Endodermal cell (in vitro differentiated cells): ENCODE measurements around the gene CRYAB. TPM values are rescaled to one million over a fixed set of nuclear protein-coding genes. Genes with fewer than 3 reads are reported as not detected.

Source experiments
- DNase-seq: peaks from one replicate; pipeline ENCODE4 v3.0.0-alpha.2; 2017
- H3K27ac ChIP-seq: 2 replicates; pipeline ENCODE4 v1.5.1; 2013; ENCODE audit warnings: mild to moderate bottlenecking, low read depth, low read length, moderate library complexity
- H3K27me3 ChIP-seq: 2 replicates; pipeline ENCODE4 v1.6.1; 2013; ENCODE audit warnings: mild to moderate bottlenecking, low read length, moderate library complexity; ENCODE audit not compliant: insufficient read depth, control insufficient read depth, poor library complexity, severe bottlenecking
- H3K36me3 ChIP-seq: 2 replicates; pipeline ENCODE4 v1.7.0; 2013; ENCODE audit warnings: mild to moderate bottlenecking, low read length, moderate library complexity; ENCODE audit not compliant: control insufficient read depth, insufficient read depth
- H3K4me1 ChIP-seq: one replicate; pipeline ENCODE4 v1.7.0; 2013; ENCODE audit warnings: low read length; ENCODE audit not compliant: control insufficient read depth, insufficient read depth
- H3K4me3 ChIP-seq: 2 replicates; pipeline ENCODE4 v1.5.1; 2013; ENCODE audit warnings: mild to moderate bottlenecking, low read length, moderate library complexity
- H3K9ac ChIP-seq: 2 replicates; pipeline ENCODE4 v1.6.1; 2013; ENCODE audit warnings: mild to moderate bottlenecking, low read length, moderate library complexity; ENCODE audit not compliant: poor library complexity, severe bottlenecking; ENCODE audit errors: extremely low read depth
- H3K9me3 ChIP-seq: 2 replicates; pipeline ENCODE4 v1.6.1; 2013; ENCODE audit warnings: mild to moderate bottlenecking, low read length, moderate library complexity; ENCODE audit not compliant: control insufficient read depth
- H3K27ac Mint-ChIP-seq: 2 replicates; pipeline ENCODE4 v1.8.0; 2020; ENCODE audit warnings: mixed read lengths
- H3K27me3 Mint-ChIP-seq: 2 replicates; pipeline ENCODE4 v1.8.0; 2021; ENCODE audit warnings: mild to moderate bottlenecking, mixed read lengths; ENCODE audit not compliant: insufficient read depth
- H3K36me3 Mint-ChIP-seq: 2 replicates; pipeline ENCODE4 v1.8.0; 2020; ENCODE audit warnings: low read depth, mixed read lengths
- H3K4me1 Mint-ChIP-seq: 2 replicates; pipeline ENCODE4 v1.8.0; 2020; ENCODE audit warnings: mixed read lengths
- H3K4me3 Mint-ChIP-seq: 2 replicates; pipeline ENCODE4 v1.8.0; 2020; ENCODE audit warnings: mild to moderate bottlenecking, moderate library complexity, mixed read lengths
- H3K9me3 Mint-ChIP-seq: 2 replicates; pipeline ENCODE4 v1.8.0; 2020; ENCODE audit warnings: mild to moderate bottlenecking, mixed read lengths
- WGBS, 2 experiments: methylation state at CpG; one replicate each; pipeline versions ENCODE4 v1.1.5 to v1.1.7; 2013; ENCODE audit warnings: missing lambda C conversion rate in 2 of 2, mixed read lengths in 1 of 2; ENCODE audit not compliant: insufficient coverage in 1 of 2, insufficient read length in 1 of 2; 5-methylcytosine and 5-hydroxymethylcytosine counted together
- total RNA-seq, 2 donors: library from RNA; stranded (reverse); fragmentation: NEBNext Ultra II Directional in 1 of 2; extraction: Animal tissue kit (Norgen Biotek cat#: 25700) in 1 of 2; gene quantifications; 2 replicates in 1 of 2; 3 replicates in 1 of 2; pipeline ENCODE4 v1.2.1, GENCODE V29; 2021
- TF ChIP-seq, protein P1 (sequence below): fragments of 200-600 bp; sonication (generic); conservative IDR thresholded peaks from 2 replicates; pipeline ENCODE4 v1.5.0; 2021; ENCODE audit warnings: antibody characterized with exemption, mild to moderate bottlenecking

The CRYAB gene
- total RNA-seq, 2 donors from 2014 or later: 0.84 to 4.4 TPM

DNA sequence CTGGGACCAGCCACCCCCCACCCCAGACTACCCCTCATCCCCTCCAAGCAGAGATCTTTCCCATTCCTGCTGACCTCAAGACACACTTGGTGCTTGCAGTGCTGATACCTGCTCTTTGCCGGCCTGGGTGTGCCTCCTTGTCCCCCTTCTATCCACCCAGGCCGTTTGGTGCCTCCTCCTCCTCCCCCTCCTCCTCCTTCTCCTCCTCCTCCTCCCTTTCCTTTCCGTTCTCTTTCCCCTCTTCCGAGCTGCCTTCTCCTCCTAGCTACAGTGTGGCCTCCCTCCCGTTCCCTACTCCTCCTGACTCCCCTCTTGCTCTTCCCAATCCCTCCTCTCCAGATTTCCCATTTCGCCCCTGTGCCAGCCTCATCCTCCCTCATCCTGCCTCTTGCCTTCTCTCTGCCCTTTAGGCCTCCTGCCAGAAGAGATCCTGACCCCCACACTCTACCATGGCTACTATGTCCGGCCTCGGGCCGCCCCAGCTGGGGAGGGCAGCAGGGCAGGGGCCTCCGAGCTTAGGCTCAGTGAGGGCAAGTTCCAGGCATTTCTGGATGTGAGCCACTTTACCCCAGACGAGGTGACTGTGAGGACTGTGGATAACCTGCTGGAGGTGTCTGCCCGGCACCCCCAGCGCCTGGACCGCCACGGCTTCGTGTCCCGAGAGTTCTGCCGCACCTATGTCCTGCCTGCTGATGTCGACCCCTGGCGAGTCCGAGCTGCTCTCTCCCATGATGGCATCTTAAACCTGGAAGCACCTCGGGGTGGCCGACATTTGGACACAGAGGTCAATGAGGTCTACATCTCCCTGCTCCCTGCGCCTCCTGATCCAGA is 1.7 kb upstream of the CRYAB start:
- Histone ChIP-seq H3K27me3 (no peaks in the 10 kb centered on the region), H3K4me3 (no peak overlapping the region), H3K9ac (no peak overlapping the region), H3K9me3 (no peaks in the 10 kb centered on the region), H3K4me1 (peaks cover 9% of the 10 kb centered on the region), H3K27ac (no peak overlapping the region), H3K36me3 (no peaks in the 10 kb centered on the region)
- Mint-ChIP-seq H3K27me3 (peaks cover 13% of the 10 kb centered on the region), H3K4me3 (no peak overlapping the region), H3K9me3 (no peaks in the 10 kb centered on the region), H3K27ac (no peak overlapping the region), H3K4me1 (peaks cover 37% of the 10 kb centered on the region), H3K36me3 (no peaks in the 10 kb centered on the region)
- TF ChIP-seq, protein P1, sequence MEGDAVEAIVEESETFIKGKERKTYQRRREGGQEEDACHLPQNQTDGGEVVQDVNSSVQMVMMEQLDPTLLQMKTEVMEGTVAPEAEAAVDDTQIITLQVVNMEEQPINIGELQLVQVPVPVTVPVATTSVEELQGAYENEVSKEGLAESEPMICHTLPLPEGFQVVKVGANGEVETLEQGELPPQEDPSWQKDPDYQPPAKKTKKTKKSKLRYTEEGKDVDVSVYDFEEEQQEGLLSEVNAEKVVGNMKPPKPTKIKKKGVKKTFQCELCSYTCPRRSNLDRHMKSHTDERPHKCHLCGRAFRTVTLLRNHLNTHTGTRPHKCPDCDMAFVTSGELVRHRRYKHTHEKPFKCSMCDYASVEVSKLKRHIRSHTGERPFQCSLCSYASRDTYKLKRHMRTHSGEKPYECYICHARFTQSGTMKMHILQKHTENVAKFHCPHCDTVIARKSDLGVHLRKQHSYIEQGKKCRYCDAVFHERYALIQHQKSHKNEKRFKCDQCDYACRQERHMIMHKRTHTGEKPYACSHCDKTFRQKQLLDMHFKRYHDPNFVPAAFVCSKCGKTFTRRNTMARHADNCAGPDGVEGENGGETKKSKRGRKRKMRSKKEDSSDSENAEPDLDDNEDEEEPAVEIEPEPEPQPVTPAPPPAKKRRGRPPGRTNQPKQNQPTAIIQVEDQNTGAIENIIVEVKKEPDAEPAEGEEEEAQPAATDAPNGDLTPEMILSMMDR: no peak
- WGBS, 2 experiments: 89 to 93% methylated on average over 15 to 24 of the region's 24 CpGs
- no peak for DNase-seq

DNA sequence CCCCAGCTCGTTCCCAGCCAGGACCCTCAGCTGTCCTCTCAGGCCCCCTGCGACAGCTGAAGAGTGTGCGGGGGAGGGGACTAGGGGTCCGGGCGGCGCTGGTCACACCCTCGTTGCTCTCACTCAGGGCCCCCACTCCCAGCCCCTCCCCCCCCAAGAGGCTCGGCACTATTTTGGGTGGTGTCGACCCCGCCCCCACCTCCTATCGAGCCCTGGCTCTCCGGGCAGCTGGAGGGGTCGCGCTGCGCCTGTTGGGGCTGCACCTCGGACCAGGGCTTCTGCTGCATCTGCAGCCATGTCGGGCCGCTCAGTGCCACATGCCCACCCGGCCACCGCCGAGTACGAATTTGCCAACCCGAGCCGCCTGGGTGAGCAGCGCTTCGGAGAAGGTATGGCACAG is 965 bp upstream of the CRYAB start, which contains the start of gene HSPB2:
Gene HSPB2 (plus strand): TSS at position 200 of the 400 bp plus-strand sequence. CDS start 96 bp downstream, at position 296.
- H3K9ac ChIP-seq: no peak within 1 kb of the TSS
- H3K27ac ChIP-seq: no peak within 1 kb of the TSS
- WGBS, 2 experiments: 89 to 93% methylated on average over 8 to 25 of the region's 26 CpGs
- H3K27ac Mint-ChIP-seq: no peak within 1 kb of the TSS
- TF ChIP-seq, protein P1: no peak
- no peaks in the 10 kb centered on the region for H3K36me3 Mint-ChIP-seq
- no peaks in the 10 kb centered on the region for H3K9me3 Mint-ChIP-seq
- peaks cover 13% of the 10 kb centered on the region for H3K27me3 Mint-ChIP-seq
- H3K4me3 ChIP-seq: no peak within 1 kb of the TSS
- H3K27me3 ChIP-seq: no peaks in the 10 kb centered on the region
- DNase-seq: no peak
- H3K4me1 ChIP-seq: peaks cover 9% of the 10 kb centered on the region
- H3K9me3 ChIP-seq: no peaks in the 10 kb centered on the region
- H3K4me1 Mint-ChIP-seq: peaks cover 35% of the 10 kb centered on the region
- H3K4me3 Mint-ChIP-seq: no peak within 1 kb of the TSS
- no peaks in the 10 kb centered on the region for H3K36me3 ChIP-seq

DNA sequence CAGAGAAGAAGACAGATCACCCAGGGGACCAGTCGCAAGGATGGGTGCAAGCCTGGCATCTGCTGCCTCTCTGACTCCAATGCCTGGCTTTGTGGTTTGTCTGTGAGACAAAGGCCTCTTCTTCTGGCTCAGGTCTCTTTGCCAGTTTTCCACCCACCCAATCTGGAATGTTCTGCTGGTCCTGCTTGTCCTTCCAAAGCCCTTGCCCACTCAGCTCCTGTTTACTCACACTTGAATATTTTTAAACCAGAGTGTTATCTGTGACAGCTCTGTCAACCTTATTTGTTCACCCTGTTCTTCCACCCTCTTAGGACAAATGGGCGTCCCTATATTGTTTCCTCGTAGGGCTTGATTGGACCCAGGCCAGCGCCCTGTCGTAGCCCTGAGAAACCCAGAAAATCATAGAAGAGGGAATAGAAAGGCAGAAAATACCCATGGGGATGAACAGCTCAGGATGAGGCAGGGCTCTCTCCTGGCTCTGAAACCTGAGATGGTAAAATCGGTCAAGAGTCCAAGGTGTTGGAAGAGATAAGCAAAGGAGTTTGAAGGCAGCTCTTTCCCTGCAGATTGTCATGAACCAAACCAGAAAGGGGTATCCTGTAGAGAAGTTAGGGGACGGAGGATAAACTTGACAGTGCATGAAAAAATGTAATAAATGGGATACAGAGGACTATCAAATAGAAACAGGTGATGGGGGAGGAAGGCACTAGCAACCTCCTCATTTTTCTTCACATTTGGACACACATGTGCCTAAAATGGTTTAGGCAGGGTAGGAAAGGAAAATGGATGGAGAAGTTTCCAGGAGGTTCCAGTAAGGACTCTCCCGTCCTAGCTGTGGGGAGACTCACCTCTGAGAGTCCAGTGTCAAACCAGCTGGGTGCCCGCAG is 651 bp downstream of the CRYAB start:
- no peak overlapping the region for H3K9ac ChIP-seq
- H3K36me3 ChIP-seq: no peaks in the 10 kb centered on the region
- Mint-ChIP-seq H3K27ac (no peak overlapping the region), H3K4me1 (peaks cover 35% of the 10 kb centered on the region), H3K36me3 (no peaks in the 10 kb centered on the region), H3K27me3 (peaks cover 13% of the 10 kb centered on the region), H3K9me3 (no peaks in the 10 kb centered on the region), H3K4me3 (no peak overlapping the region)
- no peak overlapping the region for H3K27ac ChIP-seq
- H3K4me1 ChIP-seq: peaks cover 9% of the 10 kb centered on the region
- no peaks in the 10 kb centered on the region for H3K9me3 ChIP-seq
- TF ChIP-seq, protein P1: no peak
- no peak overlapping the region for H3K4me3 ChIP-seq
- WGBS, 2 experiments: 89% methylated on average over 5 to 9 of the region's 9 CpGs
- H3K27me3 ChIP-seq: no peaks in the 10 kb centered on the region
- DNase-seq: no peak
